ENCODE data around the gene RALA. TPM values are rescaled to one million over a fixed set of nuclear protein-coding genes. Genes with fewer than 3 reads are reported as not detected.

RALA gene, protein sequence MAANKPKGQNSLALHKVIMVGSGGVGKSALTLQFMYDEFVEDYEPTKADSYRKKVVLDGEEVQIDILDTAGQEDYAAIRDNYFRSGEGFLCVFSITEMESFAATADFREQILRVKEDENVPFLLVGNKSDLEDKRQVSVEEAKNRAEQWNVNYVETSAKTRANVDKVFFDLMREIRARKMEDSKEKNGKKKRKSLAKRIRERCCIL
- total RNA-seq, result 19.1 and 28.3 TPM in 2 replicates

DNA sequence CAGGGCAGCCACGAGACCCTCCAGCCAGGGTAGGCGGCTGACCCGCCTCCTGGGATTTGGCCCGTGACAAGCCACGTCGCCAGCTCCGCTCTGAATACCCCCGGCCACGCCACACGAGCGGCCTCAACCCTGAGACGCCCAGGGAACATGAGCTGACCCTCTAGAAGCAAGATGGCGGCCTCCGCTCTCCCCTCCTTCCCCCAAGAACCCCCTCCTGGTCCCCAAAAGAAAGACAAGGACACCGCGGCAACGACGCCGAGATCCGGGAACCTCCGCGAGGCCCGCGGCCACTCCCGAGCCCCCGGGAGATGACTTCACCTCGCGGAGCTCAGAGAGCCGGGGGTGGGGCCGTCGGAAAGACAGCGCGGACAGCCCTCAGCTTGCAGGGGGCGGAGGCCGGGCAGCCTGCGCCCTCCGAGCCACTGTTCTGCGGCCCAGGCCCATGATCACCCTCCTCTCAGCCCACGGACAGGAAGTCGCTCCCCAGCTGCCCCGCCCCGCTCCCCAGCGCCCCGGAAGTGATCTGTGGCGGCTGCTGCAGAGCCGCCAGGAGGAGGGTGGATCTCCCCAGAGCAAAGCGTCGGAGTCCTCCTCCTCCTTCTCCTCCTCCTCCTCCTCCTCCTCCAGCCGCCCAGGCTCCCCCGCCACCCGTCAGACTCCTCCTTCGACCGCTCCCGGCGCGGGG, at the start of gene RALA:
RALA (plus strand) TSS at position 526 of the 685 bp plus-strand sequence. CDS start 63,096 bp downstream, outside the sequence.

Other genes with a start within 250 kb of the RALA start
- gene YAE1, start 57.2 kb upstream of the RALA start, total RNA-seq, result 21.9 and 31.0 TPM in 2 replicates